Stomach smooth muscle (tissue), 2 donors: ENCODE measurements around the gene CMIP.

Source experiments
- H3K27ac ChIP-seq: one replicate; pipeline ENCODE4 v1.7.0; 2013; ENCODE audit warnings: mild to moderate bottlenecking, low read length, inconsistent platforms
- H3K27me3 ChIP-seq, 2 donors: one replicate each; pipeline ENCODE4 v1.7.0; 2013; ENCODE audit warnings: low read length in 2 of 2; ENCODE audit not compliant: insufficient read depth in 2 of 2, control insufficient read depth in 1 of 2
- H3K36me3 ChIP-seq, 2 donors: one replicate each; pipeline ENCODE4 v1.7.0; 2013; ENCODE audit warnings: low read length in 2 of 2; ENCODE audit not compliant: control insufficient read depth in 2 of 2, insufficient read depth in 2 of 2
- H3K4me1 ChIP-seq: one replicate; pipeline ENCODE4 v1.7.0; 2013; ENCODE audit warnings: low read length; ENCODE audit not compliant: control insufficient read depth, insufficient read depth
- H3K4me3 ChIP-seq, 2 donors: one replicate each; pipeline ENCODE4 v1.7.0; 2013; ENCODE audit warnings: low read length in 2 of 2
- H3K9ac ChIP-seq, 2 donors: one replicate each; pipeline ENCODE4 v1.7.0; 2013; ENCODE audit warnings: low read length in 2 of 2, mild to moderate bottlenecking in 1 of 2
- H3K9me3 ChIP-seq, 2 donors: one replicate each; pipeline ENCODE4 v1.7.0; 2013; ENCODE audit warnings: low read length in 2 of 2; ENCODE audit not compliant: control insufficient read depth in 2 of 2
- donor health status: healthy.
- donor health status: Pancreatic carcinoma.

CMIP gene

DNA sequence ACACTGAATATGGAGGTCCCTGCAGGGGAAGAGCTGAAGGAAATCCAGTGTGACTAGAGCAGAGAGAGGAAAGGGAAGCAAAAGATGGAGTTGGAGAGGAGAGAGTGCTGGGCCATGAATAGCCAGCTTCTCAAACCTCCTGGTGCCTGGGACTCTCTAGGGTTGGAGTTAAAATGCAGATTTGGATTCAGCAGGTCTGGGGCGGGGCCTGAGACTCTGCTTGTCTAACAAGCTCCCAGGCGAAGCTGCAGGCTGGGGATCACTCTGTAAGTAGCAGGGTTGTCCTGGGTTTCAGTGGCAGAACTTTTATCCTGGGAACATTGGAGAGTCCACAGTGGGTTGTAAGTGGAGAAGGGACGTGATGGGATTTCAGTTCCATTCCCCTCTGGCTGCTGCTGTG lies 231.1 kb downstream of the CMIP start:
- peak overlapping the region in 1 of 2 donors; percentile 3 for H3K4me3 ChIP-seq
- peaks cover 45 to 53% of the 10 kb centered on the region in 2 donors for H3K36me3 ChIP-seq
- peaks cover 46% of the 10 kb centered on the region for H3K4me1 ChIP-seq
- H3K9ac ChIP-seq, result no peak overlapping the region
- H3K27ac ChIP-seq, result peak overlapping the region; percentile 58
- H3K27me3 ChIP-seq, result no peaks in the 10 kb centered on the region
- no peaks in the 10 kb centered on the region for H3K9me3 ChIP-seq

DNA sequence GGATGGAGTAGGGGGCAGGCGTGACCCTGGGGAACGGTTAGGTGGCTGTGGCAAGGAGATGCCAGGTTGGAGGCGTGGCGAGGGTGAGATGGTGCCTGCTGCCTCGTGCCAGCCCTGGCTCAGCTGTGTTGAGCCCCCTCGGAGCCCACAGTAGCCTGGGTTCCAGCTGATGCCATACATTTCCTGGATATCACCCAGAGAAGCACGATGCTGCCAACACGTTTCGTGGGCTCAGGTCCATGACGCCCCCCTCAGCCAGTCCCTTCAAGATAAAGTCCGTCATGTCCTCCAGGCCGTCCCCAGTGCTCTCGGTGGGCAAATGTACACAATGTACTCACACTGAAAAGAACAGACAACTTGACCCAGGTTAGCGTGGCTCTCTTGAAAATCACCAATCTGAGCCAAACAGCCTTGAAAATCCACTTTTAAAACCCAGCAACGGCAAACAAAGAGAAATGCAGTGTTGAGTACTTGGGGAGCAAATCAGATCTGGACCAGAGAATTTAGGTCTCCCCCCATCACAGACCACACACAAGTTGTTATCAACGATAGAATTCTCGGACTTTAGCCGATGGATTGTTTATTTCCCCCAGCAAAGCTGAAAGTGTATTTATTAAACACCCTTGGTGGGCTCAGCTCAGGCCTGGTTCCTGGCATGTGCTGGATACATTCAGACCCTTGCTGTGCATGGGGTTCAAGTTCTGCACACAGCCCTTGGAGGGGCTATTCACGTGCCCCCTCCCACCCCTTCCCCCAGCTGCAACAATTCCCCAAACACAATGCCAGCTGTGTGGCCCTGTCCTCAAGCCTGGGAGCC lies 231.7 kb downstream of the CMIP start:
- Histone ChIP-seq H3K9ac (peak overlapping the region in 1 of 2 donors; percentile 36), H3K36me3 (peaks cover 47 to 53% of the 10 kb centered on the region in 2 donors), H3K27ac (peak overlapping the region; percentile 58), H3K9me3 (no peaks in the 10 kb centered on the region), H3K4me1 (peaks cover 50% of the 10 kb centered on the region), H3K4me3 (peak overlapping the region in 1 of 2 donors; percentile 3), H3K27me3 (no peaks in the 10 kb centered on the region)

GRCh38 chr16:81676883-81677737 lies 232.5 kb downstream of the CMIP start:
- no peaks in the 10 kb centered on the region for H3K9me3 ChIP-seq
- H3K4me3 ChIP-seq, result no peak overlapping the region
- peak overlapping the region; percentile 37 for H3K27ac ChIP-seq
- no peaks in the 10 kb centered on the region for H3K27me3 ChIP-seq
- peaks cover 42 to 50% of the 10 kb centered on the region in 2 donors for H3K36me3 ChIP-seq
- H3K9ac ChIP-seq, result no peak overlapping the region
- peaks cover 53% of the 10 kb centered on the region for H3K4me1 ChIP-seq

- Histone ChIP-seq H3K4me1 (peaks cover 53% of the 10 kb centered on the region), H3K9me3 (no peaks in the 10 kb centered on the region), H3K36me3 (peaks cover 35 to 38% of the 10 kb centered on the region in 2 donors), H3K27ac (peak overlapping the region; percentile 81), H3K9ac (no peak overlapping the region), H3K27me3 (no peaks in the 10 kb centered on the region), H3K4me3 (no peak overlapping the region)
These were observed 233.9 kb downstream of the CMIP start for GRCh38 chr16:81678326-81679095.

GRCh38 chr16:81679721-81680430 lies 235.3 kb downstream of the CMIP start:
- Histone ChIP-seq H3K36me3 (peaks cover 32 to 33% of the 10 kb centered on the region in 2 donors), H3K4me3 (no peak overlapping the region), H3K9me3 (no peaks in the 10 kb centered on the region), H3K9ac (peak overlapping the region in 1 of 2 donors; percentile 29), H3K27me3 (no peaks in the 10 kb centered on the region), H3K27ac (peak overlapping the region; percentile 81), H3K4me1 (peaks cover 53% of the 10 kb centered on the region)

DNA sequence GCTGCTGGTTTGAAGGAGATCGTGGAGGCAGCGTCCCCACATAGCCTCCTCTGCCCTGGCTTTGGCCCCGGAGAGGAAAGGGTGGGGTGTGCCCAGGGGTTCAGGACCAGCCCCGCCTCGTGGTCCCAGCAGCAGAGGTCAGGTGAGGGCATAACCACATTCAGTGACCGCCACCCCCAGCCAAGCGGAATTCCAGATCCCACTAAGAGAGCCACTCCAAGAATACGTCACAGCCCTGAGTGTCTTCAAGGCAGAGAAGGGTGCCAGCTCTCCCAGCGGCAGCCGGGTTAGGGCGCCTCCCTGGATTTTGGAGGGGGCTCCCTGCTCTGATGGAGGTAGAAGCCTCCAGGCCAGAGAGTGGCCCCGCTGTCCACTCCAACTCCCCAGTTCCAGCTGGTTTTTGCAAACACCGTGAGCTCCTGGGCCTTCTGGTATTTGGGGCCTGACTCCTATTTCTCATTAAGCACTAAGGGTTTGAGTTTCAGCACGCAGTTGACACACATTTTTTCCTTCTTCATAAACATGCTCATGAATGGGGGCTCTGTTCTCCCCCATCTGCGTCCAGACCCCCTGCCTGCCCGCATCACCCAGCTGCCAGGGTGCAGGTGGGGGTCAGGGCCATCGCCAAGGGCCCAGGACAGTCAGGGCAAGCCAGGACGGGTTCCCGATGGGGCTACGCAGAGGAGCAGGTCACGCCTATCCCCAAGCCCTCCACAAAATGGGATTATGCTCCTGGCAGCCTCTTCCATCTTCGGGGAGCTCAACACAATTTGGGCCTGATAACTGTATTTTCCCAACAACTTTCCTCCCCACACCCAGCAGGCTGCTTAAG lies 236.1 kb downstream of the CMIP start:
- Histone ChIP-seq H3K27ac (peak overlapping the region; percentile 81), H3K4me1 (peaks cover 53% of the 10 kb centered on the region), H3K27me3 (no peaks in the 10 kb centered on the region), H3K4me3 (no peak overlapping the region), H3K36me3 (peaks cover 32% of the 10 kb centered on the region in 2 donors), H3K9me3 (no peaks in the 10 kb centered on the region), H3K9ac (peak overlapping the region in 1 of 2 donors; percentile 29)

- no peaks in the 10 kb centered on the region for H3K27me3 ChIP-seq
These were observed 236.7 kb downstream of the CMIP start for GRCh38 chr16:81681311-81681710.

GRCh38 chr16:81684242-81684837 lies 239.7 kb downstream of the CMIP start:
- Histone ChIP-seq H3K9me3 (no peaks in the 10 kb centered on the region), H3K4me1 (peaks cover 33% of the 10 kb centered on the region), H3K4me3 (no peak overlapping the region), H3K27me3 (no peaks in the 10 kb centered on the region), H3K27ac (no peak overlapping the region), H3K9ac (no peak overlapping the region), H3K36me3 (peaks cover 20 to 27% of the 10 kb centered on the region in 2 donors)

More at GRCh38 chr16:81681311-81681710, 236.7 kb downstream of the CMIP start:
- H3K9me3 ChIP-seq, result no peaks in the 10 kb centered on the region
- no peak overlapping the region for H3K4me3 ChIP-seq
- H3K9ac ChIP-seq, result no peak overlapping the region
- H3K36me3 ChIP-seq, result peaks cover 29 to 35% of the 10 kb centered on the region in 2 donors
- peaks cover 49% of the 10 kb centered on the region for H3K4me1 ChIP-seq
- peak overlapping the region; percentile 81 for H3K27ac ChIP-seq

GRCh38 chr16:81684901-81685300 lies 240.3 kb downstream of the CMIP start:
- Histone ChIP-seq H3K27ac (no peak overlapping the region), H3K27me3 (no peaks in the 10 kb centered on the region), H3K9me3 (no peaks in the 10 kb centered on the region), H3K36me3 (peaks cover 17 to 22% of the 10 kb centered on the region in 2 donors), H3K9ac (no peak overlapping the region), H3K4me1 (peaks cover 27% of the 10 kb centered on the region), H3K4me3 (no peak overlapping the region)
